ENCODE data around the gene TOM1L1.

TOM1L1 gene

GRCh38 chr17:54980375-54980774 lies 79.7 kb downstream of the TOM1L1 start:
- Histone ChIP-seq H4K8ac (ENCODE audit: low read depth, low read length) (no peak overlapping the region), H3K4ac (ENCODE audit: low read depth, low read length) (no peak overlapping the region), H4K91ac (ENCODE audit: low read depth, low read length) (no peak overlapping the region), H4K12ac (ENCODE audit: low read depth, low read length) (no peak overlapping the region), H2AK5ac (ENCODE audit: low read length) (no peak overlapping the region), H3K4me3 (ENCODE audit: low read depth, low read length) (no peak overlapping the region), H3K23ac (ENCODE audit: low read length) (no peak overlapping the region), H3K36me3 (ENCODE audit: control insufficient read depth in 1 of 2, insufficient read depth in 2 of 2, low read length in 2 of 2) (peaks cover 2% of the 10 kb centered on the region in 2 experiments), H3K27ac (ENCODE audit: low read depth, low read length) (no peak overlapping the region), H2BK12ac (ENCODE audit: low read length) (no peak overlapping the region), H3K14ac (ENCODE audit: low read length) (no peak overlapping the region), H2BK120ac (ENCODE audit: insufficient read depth, low read length, poor library complexity) (no peak overlapping the region), H3K79me1 (ENCODE audit: low read length) (no peaks in the 10 kb centered on the region), H3K79me2 (ENCODE audit: control insufficient read depth, insufficient read depth, low read length, poor library complexity) (no peaks in the 10 kb centered on the region), H3K4me2 (ENCODE audit: low read length) (no peak overlapping the region), H3K18ac (ENCODE audit: low read length) (no peak overlapping the region), H3K27me3 (ENCODE audit: insufficient read depth, low read length) (no peaks in the 10 kb centered on the region), H3K9ac (ENCODE audit: low read length) (no peak overlapping the region), H2BK5ac (ENCODE audit: low read depth, low read length, poor library complexity) (no peak overlapping the region), H2AFZ (ENCODE audit: insufficient read depth, low read length, poor library complexity) (no peak overlapping the region), H3K9me3 (ENCODE audit: insufficient read depth, low read depth, low read length) (no peaks in the 10 kb centered on the region), H3K4me1 (ENCODE audit: control insufficient read depth in 1 of 2, insufficient read depth in 2 of 2, low read length in 2 of 2) (no peaks in the 10 kb centered on the region)
- WGBS (ENCODE audit: extremely low coverage, insufficient coverage, insufficient read length), result no CpG with 5 or more reads among the region's 3 CpGs
- DNase-seq, result no peak

DNA sequence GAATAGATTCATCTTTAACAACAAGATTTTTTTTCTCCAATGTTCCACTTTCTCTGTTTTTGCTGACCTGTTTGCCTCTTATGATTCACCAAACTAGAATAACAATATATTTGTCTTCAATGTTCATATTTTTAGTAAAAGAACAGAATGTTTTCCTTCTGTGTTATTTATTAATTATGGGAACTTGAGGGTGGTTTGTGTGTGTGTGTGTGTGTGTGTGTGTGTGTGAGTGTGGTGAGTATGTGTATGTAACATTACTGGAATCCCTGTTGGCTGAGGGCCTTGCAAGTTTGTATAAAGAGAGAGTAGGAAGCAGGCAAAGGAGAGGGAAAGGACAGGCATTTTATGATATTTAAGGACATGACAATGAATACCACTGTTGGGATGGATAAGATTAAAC lies 81.7 kb downstream of the TOM1L1 start:
- no peak overlapping the region for H3K23ac ChIP-seq (ENCODE audit: low read length)
- no peak overlapping the region for H2AFZ ChIP-seq (ENCODE audit: insufficient read depth, low read length, poor library complexity)
- H4K8ac ChIP-seq (ENCODE audit: low read depth, low read length), result no peak overlapping the region
- H3K4me2 ChIP-seq (ENCODE audit: low read length), result no peak overlapping the region
- H3K4me1 ChIP-seq (ENCODE audit: control insufficient read depth in 1 of 2, insufficient read depth in 2 of 2, low read length in 2 of 2), result no peaks in the 10 kb centered on the region
- no peak overlapping the region for H4K12ac ChIP-seq (ENCODE audit: low read depth, low read length)
- H4K91ac ChIP-seq (ENCODE audit: low read depth, low read length), result no peak overlapping the region
- no peak overlapping the region for H3K18ac ChIP-seq (ENCODE audit: low read length)
- no peak overlapping the region for H3K14ac ChIP-seq (ENCODE audit: low read length)
- no peak overlapping the region for H3K27ac ChIP-seq (ENCODE audit: low read depth, low read length)
- H3K4ac ChIP-seq (ENCODE audit: low read depth, low read length), result no peak overlapping the region
- no peak overlapping the region for H3K9ac ChIP-seq (ENCODE audit: low read length)
- no peak overlapping the region for H2BK120ac ChIP-seq (ENCODE audit: insufficient read depth, low read length, poor library complexity)
- no peak overlapping the region for H3K4me3 ChIP-seq (ENCODE audit: low read depth, low read length)
- no peaks in the 10 kb centered on the region for H3K27me3 ChIP-seq (ENCODE audit: insufficient read depth, low read length)
- H2BK5ac ChIP-seq (ENCODE audit: low read depth, low read length, poor library complexity), result no peak overlapping the region
- H2BK12ac ChIP-seq (ENCODE audit: low read length), result no peak overlapping the region
- DNase-seq, result no peak
- H3K36me3 ChIP-seq (ENCODE audit: control insufficient read depth in 1 of 2, insufficient read depth in 2 of 2, low read length in 2 of 2), result peaks cover 2% of the 10 kb centered on the region in 2 experiments
- no peak overlapping the region for H2AK5ac ChIP-seq (ENCODE audit: low read length)
- no peaks in the 10 kb centered on the region for H3K9me3 ChIP-seq (ENCODE audit: insufficient read depth, low read depth, low read length)
- H3K79me1 ChIP-seq (ENCODE audit: low read length), result no peaks in the 10 kb centered on the region
- H3K79me2 ChIP-seq (ENCODE audit: control insufficient read depth, insufficient read depth, low read length, poor library complexity), result no peaks in the 10 kb centered on the region

DNA sequence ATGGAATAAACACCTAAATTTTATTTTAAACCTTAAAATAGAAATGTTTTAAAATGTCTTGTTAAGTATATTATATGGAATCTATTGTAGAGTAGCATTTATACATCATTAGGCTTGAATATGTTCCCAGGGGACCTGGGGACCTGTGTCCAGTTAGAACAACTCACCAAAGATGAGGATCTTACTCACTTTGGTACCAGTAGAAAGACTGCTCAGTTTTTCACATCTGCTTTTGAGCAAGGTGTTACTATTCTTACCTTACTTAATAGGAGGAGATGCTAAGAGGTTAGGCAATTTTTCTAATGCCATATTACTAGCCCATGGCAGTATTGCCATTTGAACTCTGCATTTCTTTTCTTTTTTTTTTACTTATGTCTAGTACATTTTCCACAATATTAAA lies 82.6 kb downstream of the TOM1L1 start:
- H2AFZ ChIP-seq (ENCODE audit: insufficient read depth, low read length, poor library complexity), result no peak overlapping the region
- no peak overlapping the region for H3K9ac ChIP-seq (ENCODE audit: low read length)
- H3K4ac ChIP-seq (ENCODE audit: low read depth, low read length), result no peak overlapping the region
- no peak overlapping the region for H2BK120ac ChIP-seq (ENCODE audit: insufficient read depth, low read length, poor library complexity)
- H3K4me3 ChIP-seq (ENCODE audit: low read depth, low read length), result no peak overlapping the region
- H2BK5ac ChIP-seq (ENCODE audit: low read depth, low read length, poor library complexity), result no peak overlapping the region
- H4K12ac ChIP-seq (ENCODE audit: low read depth, low read length), result no peak overlapping the region
- no peak for DNase-seq
- H3K79me1 ChIP-seq (ENCODE audit: low read length), result no peaks in the 10 kb centered on the region
- no peak overlapping the region for H3K18ac ChIP-seq (ENCODE audit: low read length)
- H3K4me1 ChIP-seq (ENCODE audit: control insufficient read depth in 1 of 2, insufficient read depth in 2 of 2, low read length in 2 of 2), result no peaks in the 10 kb centered on the region
- no peak overlapping the region for H2AK5ac ChIP-seq (ENCODE audit: low read length)
- no peak overlapping the region for H4K91ac ChIP-seq (ENCODE audit: low read depth, low read length)
- no peaks in the 10 kb centered on the region for H3K27me3 ChIP-seq (ENCODE audit: insufficient read depth, low read length)
- H3K23ac ChIP-seq (ENCODE audit: low read length), result no peak overlapping the region
- H4K8ac ChIP-seq (ENCODE audit: low read depth, low read length), result no peak overlapping the region
- no peak overlapping the region for H3K14ac ChIP-seq (ENCODE audit: low read length)
- H3K36me3 ChIP-seq (ENCODE audit: control insufficient read depth in 1 of 2, insufficient read depth in 2 of 2, low read length in 2 of 2), result peaks cover 2% of the 10 kb centered on the region in 2 experiments
- H3K9me3 ChIP-seq (ENCODE audit: insufficient read depth, low read depth, low read length), result no peaks in the 10 kb centered on the region
- H2BK12ac ChIP-seq (ENCODE audit: low read length), result no peak overlapping the region
- no peak overlapping the region for H3K4me2 ChIP-seq (ENCODE audit: low read length)
- no peak overlapping the region for H3K27ac ChIP-seq (ENCODE audit: low read depth, low read length)
- no peaks in the 10 kb centered on the region for H3K79me2 ChIP-seq (ENCODE audit: control insufficient read depth, insufficient read depth, low read length, poor library complexity)

DNA sequence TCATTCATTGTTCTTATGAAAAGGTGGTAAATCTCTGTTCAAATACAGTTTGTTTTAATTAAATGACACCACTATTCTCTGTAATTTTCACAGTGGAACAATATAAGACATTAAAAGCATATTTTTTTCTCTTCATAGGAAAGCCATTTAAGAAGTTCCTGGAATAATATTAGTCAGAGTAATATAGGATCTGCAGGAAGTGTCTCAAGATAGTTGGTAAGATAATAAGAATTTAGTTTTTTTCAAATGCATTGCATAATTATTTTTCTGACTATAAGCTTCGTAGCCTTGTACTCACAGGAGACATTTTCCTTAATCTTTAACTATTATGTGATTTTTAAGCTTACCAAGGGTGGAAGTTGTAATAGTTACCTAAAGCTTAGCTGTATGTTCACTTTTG lies 84.8 kb downstream of the TOM1L1 start:
- Histone ChIP-seq H3K36me3 (ENCODE audit: control insufficient read depth in 1 of 2, insufficient read depth in 2 of 2, low read length in 2 of 2) (peaks cover 2% of the 10 kb centered on the region in 2 experiments), H3K27ac (ENCODE audit: low read depth, low read length) (no peak overlapping the region), H3K4me2 (ENCODE audit: low read length) (no peak overlapping the region), H3K18ac (ENCODE audit: low read length) (no peak overlapping the region), H3K14ac (ENCODE audit: low read length) (no peak overlapping the region), H3K9ac (ENCODE audit: low read length) (no peak overlapping the region), H3K4me3 (ENCODE audit: low read depth, low read length) (no peak overlapping the region), H2AK5ac (ENCODE audit: low read length) (no peak overlapping the region), H4K12ac (ENCODE audit: low read depth, low read length) (no peak overlapping the region), H3K27me3 (ENCODE audit: insufficient read depth, low read length) (no peaks in the 10 kb centered on the region), H4K8ac (ENCODE audit: low read depth, low read length) (no peak overlapping the region), H2BK120ac (ENCODE audit: insufficient read depth, low read length, poor library complexity) (no peak overlapping the region), H2BK5ac (ENCODE audit: low read depth, low read length, poor library complexity) (no peak overlapping the region), H2BK12ac (ENCODE audit: low read length) (no peak overlapping the region), H2AFZ (ENCODE audit: insufficient read depth, low read length, poor library complexity) (no peak overlapping the region), H3K23ac (ENCODE audit: low read length) (no peak overlapping the region), H3K79me2 (ENCODE audit: control insufficient read depth, insufficient read depth, low read length, poor library complexity) (no peaks in the 10 kb centered on the region), H3K4me1 (ENCODE audit: control insufficient read depth in 1 of 2, insufficient read depth in 2 of 2, low read length in 2 of 2) (no peaks in the 10 kb centered on the region), H3K9me3 (ENCODE audit: insufficient read depth, low read depth, low read length) (no peaks in the 10 kb centered on the region), H4K91ac (ENCODE audit: low read depth, low read length) (no peak overlapping the region), H3K4ac (ENCODE audit: low read depth, low read length) (no peak overlapping the region), H3K79me1 (ENCODE audit: low read length) (no peaks in the 10 kb centered on the region)
- DNase-seq, result no peak
- WGBS (ENCODE audit: extremely low coverage, insufficient coverage, insufficient read length), result no CpG with 5 or more reads among the region's 1 CpG

DNA sequence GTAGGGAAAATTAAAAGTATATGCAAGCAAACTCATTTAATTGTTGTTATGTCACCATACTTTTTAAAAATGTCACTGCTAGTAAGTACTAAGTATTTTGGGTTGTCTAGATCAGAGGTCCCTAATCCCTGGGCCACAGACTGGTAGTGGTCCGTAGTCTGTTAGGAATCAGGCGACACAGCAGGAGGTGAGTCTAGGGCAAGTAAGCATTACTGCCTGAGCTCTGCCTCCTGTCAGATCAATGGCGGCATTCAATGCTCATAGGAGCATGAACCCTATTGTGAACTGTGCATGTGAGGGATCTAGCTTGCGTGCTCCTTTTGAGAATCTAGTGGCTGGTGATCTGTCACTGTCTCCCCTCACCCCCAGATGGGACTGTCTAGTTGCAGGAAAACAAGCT lies 89.5 kb downstream of the TOM1L1 start:
- H3K18ac ChIP-seq (ENCODE audit: low read length), result no peak overlapping the region
- H3K4me3 ChIP-seq (ENCODE audit: low read depth, low read length), result no peak overlapping the region
- no peaks in the 10 kb centered on the region for H3K27me3 ChIP-seq (ENCODE audit: insufficient read depth, low read length)
- WGBS (ENCODE audit: extremely low coverage, insufficient coverage, insufficient read length), result no CpG with 5 or more reads among the region's 4 CpGs
- H3K14ac ChIP-seq (ENCODE audit: low read length), result no peak overlapping the region
- H2BK12ac ChIP-seq (ENCODE audit: low read length), result no peak overlapping the region
- no peak overlapping the region for H3K4me2 ChIP-seq (ENCODE audit: low read length)
- no peak overlapping the region for H3K4ac ChIP-seq (ENCODE audit: low read depth, low read length)
- H3K79me1 ChIP-seq (ENCODE audit: low read length), result no peaks in the 10 kb centered on the region
- no peak overlapping the region for H3K23ac ChIP-seq (ENCODE audit: low read length)
- no peak overlapping the region for H2AFZ ChIP-seq (ENCODE audit: insufficient read depth, low read length, poor library complexity)
- H3K36me3 ChIP-seq (ENCODE audit: control insufficient read depth in 1 of 2, insufficient read depth in 2 of 2, low read length in 2 of 2), result no peaks in the 10 kb centered on the region
- H4K12ac ChIP-seq (ENCODE audit: low read depth, low read length), result no peak overlapping the region
- no peaks in the 10 kb centered on the region for H3K79me2 ChIP-seq (ENCODE audit: control insufficient read depth, insufficient read depth, low read length, poor library complexity)
- H3K9me3 ChIP-seq (ENCODE audit: insufficient read depth, low read depth, low read length), result no peaks in the 10 kb centered on the region
- H2BK5ac ChIP-seq (ENCODE audit: low read depth, low read length, poor library complexity), result no peak overlapping the region
- no peak overlapping the region for H2AK5ac ChIP-seq (ENCODE audit: low read length)
- no peaks in the 10 kb centered on the region for H3K4me1 ChIP-seq (ENCODE audit: control insufficient read depth in 1 of 2, insufficient read depth in 2 of 2, low read length in 2 of 2)
- no peak overlapping the region for H2BK120ac ChIP-seq (ENCODE audit: insufficient read depth, low read length, poor library complexity)
- no peak overlapping the region for H3K27ac ChIP-seq (ENCODE audit: low read depth, low read length)
- H4K8ac ChIP-seq (ENCODE audit: low read depth, low read length), result no peak overlapping the region
- DNase-seq, result no peak
- H4K91ac ChIP-seq (ENCODE audit: low read depth, low read length), result no peak overlapping the region
- H3K9ac ChIP-seq (ENCODE audit: low read length), result no peak overlapping the region
